ENCODE data around the gene CARF. TPM values are rescaled to one million over a fixed set of nuclear protein-coding genes. Genes with fewer than 3 reads are reported as not detected.
"Not testable (repeated sequence)": the region's sequence is repeated elsewhere in the genome, so short reads cannot be mapped to it uniquely, and the experiment has no call there.

The CARF gene
- total RNA-seq, 2 experiments from 2014 or later: 3.5 to 4.2 TPM

GRCh38 chr2:202912342-202913201 is 497 bp downstream of the CARF start:
- H3K36me3 Mint-ChIP-seq: peaks cover 21% of the 10 kb centered on the region
- peak; percentile 13 for DNase-seq
- H3K27ac Mint-ChIP-seq: peak overlapping the region; percentile 99
- peak overlapping the region; percentile 96 for H3K4me3 Mint-ChIP-seq
- H3K27me3 Mint-ChIP-seq, H3K9me3 Mint-ChIP-seq: not testable (repeated sequence)
- H3K4me1 Mint-ChIP-seq: peaks cover 25% of the 10 kb centered on the region

DNA sequence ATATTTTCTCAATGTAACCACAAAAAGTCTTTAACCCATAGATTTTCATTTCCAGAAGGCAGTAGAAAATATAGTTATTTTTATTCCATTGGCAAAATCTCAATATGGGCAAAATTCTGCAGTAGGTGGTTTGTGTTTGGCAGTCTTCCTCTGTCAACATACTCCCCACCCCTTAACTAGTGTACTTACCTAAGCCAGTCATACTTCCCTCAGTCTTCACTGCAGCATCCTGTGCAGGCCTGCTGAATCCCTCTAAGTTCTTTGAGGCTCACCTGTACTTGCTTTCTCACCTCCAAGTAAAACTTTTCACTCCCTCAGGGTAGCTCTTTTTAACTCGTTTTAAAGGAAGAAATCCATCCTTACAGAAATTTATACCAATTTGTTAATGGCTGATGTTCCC is 6.8 kb downstream of the CARF start:
- peaks cover 8% of the 10 kb centered on the region for H3K4me1 Mint-ChIP-seq
- H3K27ac Mint-ChIP-seq: no peak overlapping the region
- no peak for DNase-seq
- H3K36me3 Mint-ChIP-seq: peaks cover 10% of the 10 kb centered on the region
- no peak overlapping the region for H3K4me3 Mint-ChIP-seq
- H3K27me3 Mint-ChIP-seq: no peaks in the 10 kb centered on the region
- H3K9me3 Mint-ChIP-seq: no peaks in the 10 kb centered on the region

DNA sequence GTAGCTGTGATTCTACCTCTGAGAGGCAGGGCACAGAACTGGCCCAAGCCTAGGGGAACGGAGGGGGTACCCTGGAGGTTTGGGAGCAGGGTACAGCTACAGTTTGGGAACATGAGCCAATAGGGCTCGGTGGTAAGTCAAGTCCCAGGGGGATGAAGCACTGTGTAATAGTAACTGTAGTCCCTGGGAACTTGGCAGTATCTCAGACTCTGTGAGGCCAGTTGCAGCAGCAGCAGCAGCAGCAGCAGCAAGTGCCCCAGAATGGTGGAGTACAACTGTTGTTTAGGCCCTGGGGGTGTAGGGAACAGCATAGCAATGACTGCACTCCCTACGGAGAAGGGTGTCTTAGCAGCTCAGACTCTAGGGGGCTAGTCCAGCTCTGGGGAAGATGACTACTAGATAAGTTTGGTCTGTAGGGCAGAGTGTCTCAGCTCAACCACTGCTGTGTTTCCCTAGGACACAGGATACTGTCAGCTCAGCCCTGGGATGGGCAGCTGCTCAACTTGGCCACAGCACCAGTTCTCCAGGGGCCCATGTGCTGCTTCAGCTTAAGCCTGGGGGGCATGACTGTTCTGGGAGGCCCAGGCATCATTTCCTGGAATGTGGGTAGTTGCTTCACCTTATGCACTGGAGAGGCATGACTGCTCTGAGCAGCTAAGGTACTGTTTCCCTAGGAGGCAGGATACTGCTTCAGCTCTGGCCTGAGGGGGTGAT is 20.5 kb downstream of the CARF start:
- H3K4me1 Mint-ChIP-seq: no peaks in the 10 kb centered on the region
- H3K4me3 Mint-ChIP-seq: no peak overlapping the region
- no peaks in the 10 kb centered on the region for H3K27me3 Mint-ChIP-seq
- DNase-seq: no peak
- no peak overlapping the region for H3K27ac Mint-ChIP-seq
- peaks cover 16% of the 10 kb centered on the region for H3K36me3 Mint-ChIP-seq
- no peaks in the 10 kb centered on the region for H3K9me3 Mint-ChIP-seq

DNA sequence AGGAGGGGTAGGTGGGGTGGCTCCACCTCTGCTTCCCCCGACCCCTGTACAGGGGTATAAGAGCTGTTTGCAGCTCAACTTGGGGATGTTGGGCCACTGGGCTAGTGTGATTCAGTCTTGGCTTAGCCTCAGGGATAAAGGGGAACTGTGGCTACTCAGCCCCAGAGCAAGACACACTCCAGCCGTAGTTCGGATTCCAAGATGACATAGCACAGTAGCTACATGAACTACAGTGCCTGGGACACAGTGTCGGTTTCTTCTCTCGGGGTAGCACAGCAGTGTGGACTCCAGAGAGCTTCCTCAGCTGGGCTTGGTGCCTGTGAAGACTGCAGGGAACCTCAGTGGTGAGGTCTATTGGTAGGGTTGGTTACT is 21.1 kb downstream of the CARF start:
- DNase-seq: no peak
- Mint-ChIP-seq H3K36me3 (peaks cover 16% of the 10 kb centered on the region), H3K9me3 (no peaks in the 10 kb centered on the region), H3K27me3 (no peaks in the 10 kb centered on the region), H3K4me1 (no peaks in the 10 kb centered on the region), H3K4me3 (no peak overlapping the region), H3K27ac (no peak overlapping the region)

DNA sequence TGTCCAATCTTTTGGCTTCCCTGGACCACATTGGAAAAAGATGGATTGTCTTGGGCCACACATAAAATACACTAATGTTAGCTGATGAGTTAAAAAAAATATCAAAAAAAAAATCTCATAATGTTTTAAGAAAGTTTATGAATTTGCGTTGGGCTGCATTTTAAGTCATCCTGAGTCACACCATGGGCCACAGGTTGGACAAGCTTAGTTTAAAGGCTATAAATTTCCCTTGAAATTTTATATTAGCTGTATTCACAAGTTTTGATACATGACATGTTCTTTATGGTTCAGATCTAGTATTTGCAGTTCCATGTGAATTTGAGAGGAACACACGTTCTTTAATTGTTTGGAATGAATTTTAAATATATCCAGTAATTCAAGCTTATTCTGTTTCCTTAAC is 21.9 kb downstream of the CARF start:
- Mint-ChIP-seq H3K27me3 (no peaks in the 10 kb centered on the region), H3K4me1 (no peaks in the 10 kb centered on the region), H3K4me3 (no peak overlapping the region), H3K27ac (no peak overlapping the region), H3K36me3 (peaks cover 19% of the 10 kb centered on the region), H3K9me3 (no peaks in the 10 kb centered on the region)
- DNase-seq: no peak

DNA sequence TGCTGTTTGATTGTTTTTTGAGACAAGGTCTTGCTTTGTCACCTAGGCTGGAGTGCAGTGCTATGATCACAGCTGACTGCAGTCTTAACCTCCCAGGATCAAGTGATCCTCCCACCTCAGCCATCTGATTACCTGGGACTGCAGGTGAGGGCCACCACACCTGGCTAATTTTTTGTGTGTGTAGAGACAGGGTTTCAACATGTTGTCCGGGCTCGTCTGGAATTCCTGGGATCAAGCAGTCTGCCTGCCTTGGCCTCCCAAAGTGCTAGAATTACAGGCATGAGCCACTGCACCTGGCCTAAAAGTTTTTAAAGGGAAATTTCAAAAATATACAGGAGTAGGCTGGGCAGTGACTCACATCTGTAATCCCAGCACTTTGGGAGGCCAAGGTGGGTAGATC is 22.4 kb downstream of the CARF start:
- H3K27ac Mint-ChIP-seq: no peak overlapping the region
- H3K9me3 Mint-ChIP-seq: no peaks in the 10 kb centered on the region
- H3K4me1 Mint-ChIP-seq: no peaks in the 10 kb centered on the region
- no peak overlapping the region for H3K4me3 Mint-ChIP-seq
- H3K36me3 Mint-ChIP-seq: peaks cover 18% of the 10 kb centered on the region
- no peaks in the 10 kb centered on the region for H3K27me3 Mint-ChIP-seq
- DNase-seq: no peak

DNA sequence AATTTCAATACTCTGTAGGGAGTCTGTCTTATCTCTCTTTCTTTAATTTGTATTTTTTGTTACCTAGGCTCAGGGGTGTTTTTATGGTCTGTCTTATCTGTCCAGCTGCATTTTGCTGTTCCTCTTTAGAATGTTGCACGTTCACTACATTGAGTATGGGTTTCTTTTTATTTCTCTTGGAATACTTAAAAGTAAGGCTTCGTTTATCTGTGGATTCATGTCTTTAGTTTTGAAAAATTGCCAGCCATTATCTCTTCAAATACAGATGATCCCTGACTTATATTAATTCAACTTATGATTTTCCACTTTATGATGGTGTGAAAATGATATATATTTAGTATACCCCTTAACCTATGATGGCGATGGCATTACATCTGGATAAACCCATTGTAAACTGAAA is 26.9 kb downstream of the CARF start:
- Mint-ChIP-seq H3K27ac (no peak overlapping the region), H3K9me3 (no peaks in the 10 kb centered on the region), H3K36me3 (peaks cover 12% of the 10 kb centered on the region), H3K4me3 (no peak overlapping the region), H3K4me1 (no peaks in the 10 kb centered on the region), H3K27me3 (no peaks in the 10 kb centered on the region)
- DNase-seq: no peak

DNA sequence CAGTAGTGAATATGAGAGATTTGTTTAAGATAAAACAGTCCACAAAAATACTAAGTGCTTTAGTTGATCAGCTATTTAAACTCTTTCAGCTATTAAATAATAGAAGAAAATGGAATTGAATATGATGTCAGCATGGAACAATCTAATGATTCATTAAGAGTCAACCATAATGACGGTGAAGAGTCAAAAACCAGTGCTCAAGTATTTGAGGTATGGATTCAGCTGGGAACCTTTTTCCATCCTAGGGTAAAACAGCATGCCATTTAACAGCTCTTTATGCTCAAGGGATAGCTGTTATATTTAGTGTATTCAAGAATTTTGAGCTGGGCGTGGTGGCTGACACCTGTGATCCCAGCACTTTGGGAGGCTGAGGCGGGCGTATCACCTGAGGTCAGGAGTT is 29.7 kb downstream of the CARF start:
- H3K4me1 Mint-ChIP-seq: peaks cover 4% of the 10 kb centered on the region

DNA sequence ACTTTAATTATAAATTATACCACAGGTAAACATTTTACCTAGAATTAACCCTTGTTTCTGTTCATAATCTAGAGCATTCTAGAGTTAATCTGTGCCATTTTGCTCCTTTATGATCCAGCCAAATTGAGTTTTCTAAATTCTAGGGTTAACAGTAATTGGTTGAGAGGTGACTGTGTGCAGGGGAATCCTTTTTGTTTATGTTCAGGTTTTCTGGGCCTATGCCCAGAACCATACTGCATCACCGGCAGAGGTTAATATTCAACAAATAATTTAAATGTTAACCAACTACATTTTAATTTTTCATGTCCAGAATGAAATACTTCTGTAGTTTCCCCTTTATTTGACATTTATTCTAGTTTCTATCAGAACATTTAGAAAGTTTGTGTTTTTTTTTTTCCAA is 32.3 kb downstream of the CARF start:
- Mint-ChIP-seq H3K27me3 (no peaks in the 10 kb centered on the region), H3K4me1 (peaks cover 4% of the 10 kb centered on the region), H3K9me3 (peaks cover 17% of the 10 kb centered on the region), H3K4me3 (no peak overlapping the region), H3K36me3 (peaks cover 46% of the 10 kb centered on the region), H3K27ac (no peak overlapping the region)
- no peak for DNase-seq

More for the DNA sequence above, 29.7 kb downstream of the CARF start:
- no peak for DNase-seq
- Mint-ChIP-seq H3K27ac (no peak overlapping the region), H3K9me3 (peaks cover 8% of the 10 kb centered on the region), H3K36me3 (peaks cover 35% of the 10 kb centered on the region), H3K4me3 (no peak overlapping the region), H3K27me3 (no peaks in the 10 kb centered on the region)

GRCh38 chr2:202944816-202945215 is 32.7 kb downstream of the CARF start:
- Mint-ChIP-seq H3K9me3 (peaks cover 17% of the 10 kb centered on the region), H3K27ac (no peak overlapping the region), H3K36me3 (peaks cover 46% of the 10 kb centered on the region), H3K4me3 (no peak overlapping the region), H3K27me3 (no peaks in the 10 kb centered on the region), H3K4me1 (peaks cover 4% of the 10 kb centered on the region)
- no peak for DNase-seq

DNA sequence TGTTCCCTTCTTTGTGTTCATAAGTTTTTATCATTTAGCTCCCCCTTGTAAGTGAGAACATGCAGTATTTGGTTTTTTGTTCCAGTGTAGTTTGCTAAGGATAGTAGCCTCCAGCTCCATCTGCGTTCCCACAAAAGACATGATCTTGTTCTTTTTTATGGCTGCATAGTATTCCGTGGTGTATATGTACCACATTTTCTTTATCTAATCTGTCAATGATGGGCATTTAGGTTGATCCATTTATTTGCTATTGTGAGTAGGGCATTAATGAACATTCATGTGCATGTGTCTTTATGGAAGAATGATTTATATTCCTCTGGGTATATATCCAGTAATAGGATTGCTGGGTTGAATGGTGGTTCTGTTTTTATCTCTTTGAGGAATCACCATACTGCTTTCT is 33.4 kb downstream of the CARF start:
- Mint-ChIP-seq H3K27me3 (no peaks in the 10 kb centered on the region), H3K4me1 (peaks cover 6% of the 10 kb centered on the region), H3K27ac (no peak overlapping the region), H3K9me3 (peaks cover 17% of the 10 kb centered on the region), H3K36me3 (peaks cover 44% of the 10 kb centered on the region), H3K4me3 (no peak overlapping the region)
- no peak for DNase-seq

DNA sequence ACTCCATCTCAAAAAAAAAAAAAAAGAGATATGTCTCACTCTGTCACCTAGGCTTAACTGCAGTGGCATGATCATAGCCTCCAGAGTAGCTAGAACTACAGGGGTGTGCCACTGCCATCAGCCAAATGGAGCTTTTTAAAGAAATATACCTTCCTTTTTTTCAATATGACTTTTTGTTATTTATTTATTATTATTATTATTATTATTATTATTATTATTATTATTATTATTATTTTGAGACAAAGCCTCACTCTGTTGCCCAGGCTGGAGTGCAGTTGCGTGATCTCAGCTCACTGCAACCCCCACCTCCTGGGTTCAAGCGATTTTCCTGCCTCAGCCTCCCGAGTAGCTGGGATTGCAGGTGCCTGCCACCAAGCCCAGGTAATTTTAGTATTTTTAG is 37.3 kb downstream of the CARF start:
- DNase-seq, H3K27me3 Mint-ChIP-seq, H3K4me1 Mint-ChIP-seq, H3K27ac Mint-ChIP-seq, H3K4me3 Mint-ChIP-seq: not testable (repeated sequence)
- Mint-ChIP-seq H3K9me3 (peaks cover 17% of the 10 kb centered on the region), H3K36me3 (peaks cover 41% of the 10 kb centered on the region)

- DNase-seq: no peak
- H3K27me3 Mint-ChIP-seq: no peaks in the 10 kb centered on the region
- H3K27ac Mint-ChIP-seq: no peak overlapping the region
- H3K4me3 Mint-ChIP-seq: no peak overlapping the region
- peaks cover 4% of the 10 kb centered on the region for H3K4me1 Mint-ChIP-seq
- H3K36me3 Mint-ChIP-seq: peaks cover 30% of the 10 kb centered on the region
- peaks cover 13% of the 10 kb centered on the region for H3K9me3 Mint-ChIP-seq
Observed at GRCh38 chr2:202950592-202950991, 38.5 kb downstream of the CARF start.

- H3K27me3 Mint-ChIP-seq: no peaks in the 10 kb centered on the region
- H3K36me3 Mint-ChIP-seq: peaks cover 2% of the 10 kb centered on the region
- H3K27ac Mint-ChIP-seq: no peak overlapping the region
- no peaks in the 10 kb centered on the region for H3K4me1 Mint-ChIP-seq
- no peak overlapping the region for H3K4me3 Mint-ChIP-seq
- no peak for DNase-seq
- no peaks in the 10 kb centered on the region for H3K9me3 Mint-ChIP-seq
Observed at GRCh38 chr2:202960524-202960923, 48.4 kb downstream of the CARF start.

DNA sequence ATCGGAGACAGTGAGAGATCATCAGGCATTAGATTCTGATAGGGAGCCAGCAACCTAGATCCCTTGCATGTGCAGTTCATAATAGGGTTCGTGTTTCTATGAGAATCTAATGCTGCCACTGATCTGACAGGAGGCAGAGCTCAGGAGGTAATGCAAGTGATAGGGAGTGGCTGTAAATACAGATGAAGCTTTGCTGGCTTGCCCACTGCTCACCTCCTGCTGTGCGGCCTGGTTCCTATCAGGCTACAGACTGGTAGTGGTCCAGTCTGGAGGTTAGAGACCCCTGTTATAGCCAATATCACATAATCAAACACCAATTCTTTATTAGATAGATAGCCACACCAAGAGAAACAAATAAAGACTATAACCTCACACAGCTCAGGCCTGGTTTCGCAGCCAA is 51.6 kb downstream of the CARF start:
- no peaks in the 10 kb centered on the region for H3K9me3 Mint-ChIP-seq
- H3K36me3 Mint-ChIP-seq: no peaks in the 10 kb centered on the region
- H3K4me3 Mint-ChIP-seq: no peak overlapping the region
- no peaks in the 10 kb centered on the region for H3K27me3 Mint-ChIP-seq
- H3K4me1 Mint-ChIP-seq: peaks cover 3% of the 10 kb centered on the region
- DNase-seq: no peak
- H3K27ac Mint-ChIP-seq: no peak overlapping the region
